K562 (cell line): ENCODE results near the gene ATP13A2. TPM values are rescaled to one million over a fixed set of nuclear protein-coding genes. Genes with fewer than 3 reads are reported as not detected.
A peak's percentile ranks its signal among the peaks of the same experiment; 100 is the strongest.

Experiments
- ATAC-seq: fragments of 200-7000 bp; cut with Tn5 transposase; 3 replicates; pipeline ENCODE4 v1.9.1; 2020; ENCODE audit warnings: moderate library complexity
- BruUV-seq: library from RNA; stranded (reverse); fragments of 400-500 nt; replicated peaks from 2 replicates; lab custom pipeline; 2021; lab: Mats Ljungman, UMichigan
- CTCF ChIA-PET: fragments of 300-600 bp; formaldehyde crosslinking; extraction: SDS; loops from one replicate; lab custom pipeline; 2021; ENCODE audit warnings: low intra/inter-chr PET ratio; lab: Yijun Ruan, JAX
- POLR2A ChIA-PET: fragments of 300-600, 350-650 bp; sonication (Branson Sonifier 250); formaldehyde crosslinking; extraction: SDS; loops from one replicate; lab custom pipeline; 2021; ENCODE audit warnings: antibody characterized with exemption, inconsistent platforms; lab: Yijun Ruan, JAX
- DNase-seq, 4 experiments: peaks; one replicate each; pipeline versions ENCODE4 v3.0.0 to v3.0.0-alpha.2; 2011 to 2018; ENCODE audit warnings: low spot score in 3 of 4, mixed read lengths in 3 of 4; ENCODE audit errors: extremely low read depth in 1 of 4
- FAIRE-seq: peaks from 2 replicates; lab custom pipeline; 2011; peaks lifted over from hg19 to GRCh38; lab: Jason Lieb, UNC
- H2AFZ ChIP-seq: 2 replicates; pipeline ENCODE4 v1.6.0; 2011; ENCODE audit warnings: low read depth, low read length, control low read depth, inconsistent platforms
- H3K27ac ChIP-seq: fragments of 200-600 bp; 3 replicates; pipeline ENCODE4 v1.8.0; 2011; ENCODE audit warnings: low read depth, mild to moderate bottlenecking, control low read depth, inconsistent platforms, low read length, moderate library complexity, mixed read lengths; ENCODE audit errors: extremely low read depth
- H3K27me3 ChIP-seq, 2 experiments: fragments of 300-600 bp in 1 of 2; 2 replicates in 1 of 2; 3 replicates in 1 of 2; pipeline versions ENCODE4 v1.6.0 to v1.8.0; 2011; ENCODE audit warnings: inconsistent platforms in 2 of 2, low read length in 2 of 2, mild to moderate bottlenecking in 1 of 2, mixed read lengths in 1 of 2, moderate library complexity in 1 of 2; ENCODE audit not compliant: control insufficient read depth in 2 of 2, insufficient read depth in 2 of 2
- H3K36me3 ChIP-seq: fragments of 300-600 bp; 3 replicates; pipeline ENCODE4 v1.8.0; 2011; ENCODE audit warnings: mild to moderate bottlenecking, low read length, inconsistent platforms; ENCODE audit not compliant: control insufficient read depth, insufficient read depth
- H3K4me1 ChIP-seq, 2 experiments: fragments of 200-600 bp in 1 of 2; replicated peaks in 1 of 2; 2 replicates in 1 of 2; 3 replicates in 1 of 2; pipeline versions ENCODE4 v1.5.1 to v1.8.0; 2011; ENCODE audit warnings: inconsistent platforms in 2 of 2, low read length in 2 of 2, mild to moderate bottlenecking in 1 of 2, mixed read lengths in 1 of 2, moderate library complexity in 1 of 2; ENCODE audit not compliant: control insufficient read depth in 2 of 2, insufficient read depth in 2 of 2
- H3K4me2 ChIP-seq: 2 replicates; pipeline ENCODE4 v1.6.1; 2011; ENCODE audit warnings: low read length, control low read depth, inconsistent platforms, mixed read lengths; ENCODE audit not compliant: insufficient read depth
- H3K4me3 ChIP-seq: fragments of 200-600 bp; sonication (generic), shearing (Covaris generic); 2 replicates; pipeline ENCODE4 v1.5.1; 2016; ENCODE audit warnings: control low read depth, inconsistent platforms
- H3K79me2 ChIP-seq: fragments of 200-600 bp; 3 replicates; pipeline ENCODE4 v1.8.0; 2011; ENCODE audit warnings: low read length, inconsistent platforms; ENCODE audit not compliant: control insufficient read depth, insufficient read depth
- H3K9ac ChIP-seq, 2 experiments: 2 replicates each; pipeline versions ENCODE4 v1.6.0 to v1.6.1; 2011; ENCODE audit warnings: low read depth in 2 of 2, low read length in 2 of 2, control low read depth in 1 of 2, inconsistent platforms in 1 of 2, mild to moderate bottlenecking in 1 of 2, mixed read lengths in 1 of 2; ENCODE audit not compliant: insufficient read depth in 1 of 2
- H3K9me1 ChIP-seq: one replicate; pipeline ENCODE4 v1.6.0; 2011; ENCODE audit warnings: inconsistent platforms, mild to moderate bottlenecking, low read length, moderate library complexity; ENCODE audit not compliant: control insufficient read depth, insufficient read depth
- H3K9me3 ChIP-seq: replicated peaks from 2 replicates; pipeline ENCODE4 v1.5.1; 2011; ENCODE audit warnings: low read depth, low read length, inconsistent platforms; ENCODE audit not compliant: control insufficient read depth, insufficient read depth
- H4K20me1 ChIP-seq: replicated peaks from 2 replicates; pipeline ENCODE4 v1.6.1; 2011; ENCODE audit warnings: low read length, inconsistent platforms, mixed read lengths; ENCODE audit not compliant: control insufficient read depth, insufficient read depth
- L3MBTL2 ChIP-seq: fragments of 450-650 bp; IDR thresholded peaks from 2 replicates; pipeline ENCODE4 v1.6.1; 2016; ENCODE audit warnings: mild to moderate bottlenecking, moderate library complexity
- WGBS: fragments of 100-300 bp; shearing (Covaris generic); methylation state at CpG from one replicate; pipeline ENCODE4 v1.1.6; 2016; ENCODE audit warnings: low coverage, mixed read lengths; ENCODE audit not compliant: insufficient coverage; ENCODE audit errors: missing lambda C conversion rate; 5-methylcytosine and 5-hydroxymethylcytosine counted together
- in situ Hi-C: fragments of 300-500 bp; cut with MboI; formaldehyde crosslinking; loops from 4 replicates; pipeline ENCODE4 v1.15.0; 2018; ENCODE audit warnings: inconsistent platforms, mixed read lengths
- intact Hi-C: fragments of 100-400 bp; cut with micrococcal nuclease; formaldehyde crosslinking; loops from 2 replicates; pipeline ENCODE4 v1.14.2; 2022
- polyA plus RNA-seq, 8 experiments: library from polyadenylated mRNA; depleted of rRNA in 4 of 8; stranded (reverse) in 5 of 8; unstranded in 3 of 8; fragments of >200 nt; fragmentation: Nextera tagmentation in 2 of 8; fragmentation: Illumina TruSeq in 1 of 8; extraction: Ambion mirVana in 2 of 8; extraction: Trizol in 1 of 8; gene quantifications; 2 replicates each; pipeline versions ENCODE4 v1.2.1 to v1.2.3, GENCODE V29; 2011 to 2014; ENCODE audit warnings: inconsistent platforms in 1 of 8, missing spikeins in 1 of 8
- total RNA-seq, 7 experiments: library from RNA; depleted of rRNA in 6 of 7; stranded (reverse); fragments of >200 nt in 6 of 7; fragmentation: Illumina TruSeq in 2 of 7; extraction: Trizol in 2 of 7; gene quantifications; 2 replicates each; pipeline versions ENCODE4 v1.2.1 to v1.2.3, GENCODE V29; 2011 to 2021; ENCODE audit warnings: low replicate concordance in 1 of 7
- TF ChIP-seq, protein P1 (sequence below): fragments of 200-800 bp; sonication (Bioruptor generic); IDR thresholded peaks from 2 replicates; pipeline ENCODE4 v1.6.1; 2017; ENCODE audit warnings: missing genetic modification characterization, missing compliant biosample characterization

The ATP13A2 gene
- total and polyA plus RNA-seq, 9 of the 15 experiments (the other 6 are each of a cell fraction or from before 2014, with no cell fraction given): 0.36 to 56.3 (median 16.3) TPM

GRCh38 chr1:16972189-16972895, 39.4 kb downstream of the ATP13A2 start:
- H3K4me3 ChIP-seq: no peak overlapping the region
- no peaks in the 10 kb centered on the region for H3K9me1 ChIP-seq
- no peaks in the 10 kb centered on the region for H3K79me2 ChIP-seq
- no peak overlapping the region for H3K27ac ChIP-seq
- BruUV-seq: no TSS peak
- H3K9me3 ChIP-seq: no peaks in the 10 kb centered on the region
- H3K4me1 ChIP-seq: peaks cover 0 to 57% of the 10 kb centered on the region in 2 experiments; a peak in 2 of 5 replicates
- no peak overlapping the region for H2AFZ ChIP-seq
- DNase-seq (no peak), ATAC-seq (no peak), FAIRE-seq (no peak)
- peaks cover 11% of the 10 kb centered on the region for H4K20me1 ChIP-seq
- POLR2A ChIA-PET: interaction anchor here (1.7 kb wide), 1 partner anchor 11 kb away, joined by 4 read pairs; no protein-coding TSS in a partner anchor
- intact Hi-C loops (no loop called here), in situ Hi-C loops (no loop called here)
- CTCF ChIA-PET: no interaction called here
- TF ChIP-seq L3MBTL2: no peak
- TF ChIP-seq, protein P1, sequence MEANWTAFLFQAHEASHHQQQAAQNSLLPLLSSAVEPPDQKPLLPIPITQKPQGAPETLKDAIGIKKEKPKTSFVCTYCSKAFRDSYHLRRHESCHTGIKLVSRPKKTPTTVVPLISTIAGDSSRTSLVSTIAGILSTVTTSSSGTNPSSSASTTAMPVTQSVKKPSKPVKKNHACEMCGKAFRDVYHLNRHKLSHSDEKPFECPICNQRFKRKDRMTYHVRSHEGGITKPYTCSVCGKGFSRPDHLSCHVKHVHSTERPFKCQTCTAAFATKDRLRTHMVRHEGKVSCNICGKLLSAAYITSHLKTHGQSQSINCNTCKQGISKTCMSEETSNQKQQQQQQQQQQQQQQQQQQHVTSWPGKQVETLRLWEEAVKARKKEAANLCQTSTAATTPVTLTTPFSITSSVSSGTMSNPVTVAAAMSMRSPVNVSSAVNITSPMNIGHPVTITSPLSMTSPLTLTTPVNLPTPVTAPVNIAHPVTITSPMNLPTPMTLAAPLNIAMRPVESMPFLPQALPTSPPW (CRISPR knock-in tag): 0 out of 2 replicates have a peak, but pooled peaks have one; percentile 10
- peaks cover 30 to 51% of the 10 kb centered on the region in 2 experiments for H3K27me3 ChIP-seq
- no peak overlapping the region for H3K4me2 ChIP-seq
- H3K9ac ChIP-seq: no peak overlapping the region
- 26% methylated on average over 9 of the region's 11 CpGs for WGBS
- no peaks in the 10 kb centered on the region for H3K36me3 ChIP-seq
